ENCODE data around the gene INPP1. TPM values are rescaled to one million over a fixed set of nuclear protein-coding genes. Genes with fewer than 3 reads are reported as not detected.

INPP1 gene
- total and polyA plus RNA-seq, 9 donors = 7.2 to 24.1 (median 19.1) TPM

DNA sequence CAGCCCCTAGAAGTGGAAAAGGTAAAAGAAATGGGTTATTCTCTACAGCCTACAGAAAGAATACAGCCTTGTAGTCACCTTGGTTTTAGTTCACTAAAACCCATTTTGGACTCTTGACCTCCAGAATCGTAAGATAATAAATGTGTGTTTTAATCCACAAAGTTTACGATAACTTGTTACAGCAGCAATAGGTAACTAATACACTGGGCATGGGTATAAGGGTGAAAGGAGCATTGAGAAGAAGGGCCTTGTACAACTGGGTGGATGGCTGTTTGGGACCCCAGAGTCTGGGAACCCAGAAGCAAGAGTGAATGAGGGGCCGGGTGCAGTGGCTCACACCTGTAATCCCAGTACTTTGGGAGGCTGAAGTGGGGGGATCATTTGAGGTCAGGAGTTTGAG is 62.6 kb downstream of the INPP1 start:
- DNase-seq = no peak
- Histone ChIP-seq H3K4me1 (ENCODE audit: control insufficient read depth, insufficient read depth, low read length) (peaks cover 9% of the 10 kb centered on the region), H3K4me3 (ENCODE audit: low read length) (no peak overlapping the region), H3K27ac (ENCODE audit: low read length) (no peak overlapping the region), H3K9me3 (replicated peaks; ENCODE audit: control insufficient read depth, low read depth, low read length) (no peaks in the 10 kb centered on the region), H3K36me3 (ENCODE audit: control insufficient read depth, insufficient read depth, low read length) (no peaks in the 10 kb centered on the region), H3K27me3 (ENCODE audit: control insufficient read depth, insufficient read depth, low read length) (peaks cover 10% of the 10 kb centered on the region)
- WGBS (ENCODE audit: insufficient coverage) = 100% methylated on average over 1 of the region's 3 CpGs

DNA sequence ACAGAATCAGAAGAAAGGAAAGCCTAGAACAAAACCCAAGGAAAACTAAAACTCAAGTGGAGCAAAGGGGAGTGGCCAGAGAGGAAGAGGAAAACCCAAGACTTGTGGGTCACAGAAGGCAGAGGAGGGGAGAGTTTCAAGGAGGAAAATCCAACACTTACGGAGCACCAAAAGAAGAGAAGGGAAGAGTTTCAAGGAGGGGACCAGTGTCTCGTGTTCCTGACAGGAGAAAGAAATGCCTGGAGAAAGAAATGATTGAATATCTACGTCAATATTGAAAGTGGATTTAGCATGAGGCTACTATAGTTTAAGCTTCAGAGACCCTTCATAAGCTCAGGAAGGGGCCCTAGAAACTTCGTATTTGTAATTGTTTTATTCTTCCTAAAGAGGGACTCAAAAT is 63.4 kb downstream of the INPP1 start:
- WGBS (ENCODE audit: insufficient coverage) = 89% methylated on average over 1 of the region's 4 CpGs
- no peak overlapping the region for H3K4me3 ChIP-seq (ENCODE audit: low read length)

DNA sequence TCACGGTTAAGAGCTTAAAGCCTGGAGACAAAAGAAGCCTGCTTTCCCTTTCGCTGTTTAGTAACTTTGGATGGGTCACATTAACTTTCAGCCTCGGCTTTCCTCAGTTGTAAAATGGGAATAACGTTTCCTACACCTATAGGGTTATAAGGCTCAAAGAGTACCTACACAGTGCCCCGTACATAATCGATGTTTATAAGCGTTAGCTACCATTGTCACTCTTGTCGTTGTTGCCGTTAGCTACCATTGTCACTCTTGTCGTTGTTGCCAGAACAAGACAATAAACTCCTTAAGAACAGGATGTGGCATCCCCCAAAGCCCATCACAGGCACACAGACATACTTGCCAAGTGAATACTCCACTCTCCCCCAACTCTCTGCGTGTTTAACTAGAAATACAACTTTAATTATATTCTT is 63.9 kb downstream of the INPP1 start:
- Histone ChIP-seq H3K4me3 (ENCODE audit: low read length) (peak overlapping the region; percentile 39), H3K36me3 (ENCODE audit: control insufficient read depth, insufficient read depth, low read length) (no peaks in the 10 kb centered on the region), H3K4me1 (ENCODE audit: control insufficient read depth, insufficient read depth, low read length) (peaks cover 9% of the 10 kb centered on the region), H3K27ac (ENCODE audit: low read length) (peak overlapping the region; percentile 65), H3K27me3 (ENCODE audit: control insufficient read depth, insufficient read depth, low read length) (peaks cover 10% of the 10 kb centered on the region), H3K9me3 (replicated peaks; ENCODE audit: control insufficient read depth, low read depth, low read length) (no peaks in the 10 kb centered on the region)
- 35% methylated on average over 9 of the region's 11 CpGs for WGBS (ENCODE audit: insufficient coverage)
- DNase-seq = peak; percentile 28

More for the DNA sequence above, 63.4 kb downstream of the INPP1 start:
- Histone ChIP-seq H3K27ac (ENCODE audit: low read length) (no peak overlapping the region), H3K27me3 (ENCODE audit: control insufficient read depth, insufficient read depth, low read length) (peaks cover 10% of the 10 kb centered on the region), H3K4me1 (ENCODE audit: control insufficient read depth, insufficient read depth, low read length) (peaks cover 9% of the 10 kb centered on the region), H3K36me3 (ENCODE audit: control insufficient read depth, insufficient read depth, low read length) (no peaks in the 10 kb centered on the region), H3K9me3 (replicated peaks; ENCODE audit: control insufficient read depth, low read depth, low read length) (no peaks in the 10 kb centered on the region)
- no peak for DNase-seq

DNA sequence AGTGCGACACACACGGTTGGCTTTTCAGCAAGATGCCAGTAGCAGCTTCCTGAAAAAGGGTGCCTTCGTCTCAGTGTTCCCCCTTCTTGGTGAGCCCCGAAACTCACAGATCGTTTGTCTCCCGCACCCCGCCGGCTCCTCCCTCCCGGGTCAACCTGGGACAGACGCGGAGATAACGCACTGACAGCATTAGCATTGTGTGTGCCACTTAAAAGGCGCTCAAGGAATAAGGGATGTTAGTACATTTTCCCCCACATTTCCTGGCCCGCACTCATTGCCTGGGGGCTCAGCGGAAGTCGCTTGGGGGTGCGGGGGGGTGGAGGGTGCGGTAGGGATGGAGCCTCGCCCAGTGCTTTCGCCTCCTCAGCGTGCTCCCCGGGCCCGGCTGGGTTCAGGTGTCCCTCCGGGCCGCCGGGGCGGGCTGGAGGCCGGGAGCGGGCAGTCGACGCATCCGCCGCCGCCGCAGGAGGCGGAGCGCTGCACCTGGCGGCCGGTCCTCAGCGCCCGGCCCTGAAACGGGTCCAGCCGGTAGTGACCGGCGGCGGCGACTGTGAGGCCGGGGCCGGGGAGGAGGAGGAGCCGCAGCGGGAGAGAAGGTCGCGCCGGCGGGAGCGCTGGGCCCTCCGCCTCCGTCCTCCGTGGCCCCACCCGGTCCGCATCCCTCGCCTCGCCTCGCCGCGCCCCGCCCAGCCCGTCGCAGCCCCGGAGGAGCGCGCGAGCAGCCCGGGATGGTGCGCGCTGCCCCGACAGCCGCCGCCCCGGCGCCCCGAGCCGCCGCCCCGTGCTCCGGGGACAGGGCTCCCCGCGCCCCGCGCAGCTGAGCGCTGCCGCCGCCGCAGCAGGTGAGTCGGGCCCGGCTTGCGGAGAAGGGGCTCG is 64.5 kb downstream of the INPP1 start, which contains the start of gene MFSD6:
MFSD6 (plus strand) TSS at position 694 of the 876 bp plus-strand sequence. CDS start 27,675 bp downstream, outside the sequence.
- Histone ChIP-seq H3K4me3 (ENCODE audit: low read length) (peak within 1 kb of the TSS; percentile 57), H3K4me1 (ENCODE audit: control insufficient read depth, insufficient read depth, low read length) (peaks cover 9% of the 10 kb centered on the region), H3K27me3 (ENCODE audit: control insufficient read depth, insufficient read depth, low read length) (peaks cover 10% of the 10 kb centered on the region), H3K27ac (ENCODE audit: low read length) (peak within 1 kb of the TSS; percentile 65), H3K9me3 (replicated peaks; ENCODE audit: control insufficient read depth, low read depth, low read length) (no peaks in the 10 kb centered on the region), H3K36me3 (ENCODE audit: control insufficient read depth, insufficient read depth, low read length) (no peaks in the 10 kb centered on the region)
- peak; percentile 47 for DNase-seq
- WGBS (ENCODE audit: insufficient coverage) = under 1% methylated on average over 81 of the region's 98 CpGs

DNA sequence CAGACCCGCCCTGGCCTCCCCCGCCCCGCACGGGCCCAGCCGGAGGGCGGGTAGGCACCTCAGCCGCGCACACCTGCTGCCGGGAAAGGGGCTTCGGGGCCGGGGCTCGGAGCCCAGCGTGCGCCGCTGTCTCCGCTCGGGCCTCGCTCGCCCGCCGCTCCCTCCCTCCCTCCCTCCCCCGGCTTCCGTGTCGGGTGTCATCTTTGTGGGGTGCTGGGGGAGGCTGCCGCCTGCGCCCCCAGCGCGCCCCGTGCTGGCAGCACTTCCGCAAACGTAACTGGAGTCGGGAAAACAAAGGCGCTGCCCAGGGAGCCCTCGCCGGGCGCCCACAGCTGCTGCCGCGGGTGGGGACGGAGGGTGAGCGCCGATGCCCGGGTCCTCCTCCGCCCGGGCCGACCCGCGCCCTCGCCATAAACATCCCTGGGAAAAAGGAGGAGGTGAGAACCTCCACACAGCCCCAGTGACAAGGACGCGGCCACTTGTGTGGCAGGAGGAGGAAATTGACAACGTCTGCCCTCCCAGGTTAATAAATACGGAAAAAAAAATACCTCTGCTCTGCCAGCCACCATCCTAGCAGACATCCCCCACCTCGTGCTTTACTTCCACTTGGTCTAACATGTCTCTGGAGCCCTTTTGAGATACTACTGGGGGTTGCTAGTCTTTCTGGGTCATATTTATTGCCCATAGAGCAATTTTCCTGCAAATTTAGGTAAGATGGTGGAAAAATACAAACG is 65.3 kb downstream of the INPP1 start:
- Histone ChIP-seq H3K27me3 (ENCODE audit: control insufficient read depth, insufficient read depth, low read length) (peaks cover 10% of the 10 kb centered on the region), H3K4me3 (ENCODE audit: low read length) (peak overlapping the region; percentile 57), H3K36me3 (ENCODE audit: control insufficient read depth, insufficient read depth, low read length) (no peaks in the 10 kb centered on the region), H3K4me1 (ENCODE audit: control insufficient read depth, insufficient read depth, low read length) (peaks cover 9% of the 10 kb centered on the region), H3K27ac (ENCODE audit: low read length) (peak overlapping the region; percentile 38), H3K9me3 (replicated peaks; ENCODE audit: control insufficient read depth, low read depth, low read length) (no peaks in the 10 kb centered on the region)
- under 1% methylated on average over 25 of the region's 54 CpGs for WGBS (ENCODE audit: insufficient coverage)
- DNase-seq = peak; percentile 48

DNA sequence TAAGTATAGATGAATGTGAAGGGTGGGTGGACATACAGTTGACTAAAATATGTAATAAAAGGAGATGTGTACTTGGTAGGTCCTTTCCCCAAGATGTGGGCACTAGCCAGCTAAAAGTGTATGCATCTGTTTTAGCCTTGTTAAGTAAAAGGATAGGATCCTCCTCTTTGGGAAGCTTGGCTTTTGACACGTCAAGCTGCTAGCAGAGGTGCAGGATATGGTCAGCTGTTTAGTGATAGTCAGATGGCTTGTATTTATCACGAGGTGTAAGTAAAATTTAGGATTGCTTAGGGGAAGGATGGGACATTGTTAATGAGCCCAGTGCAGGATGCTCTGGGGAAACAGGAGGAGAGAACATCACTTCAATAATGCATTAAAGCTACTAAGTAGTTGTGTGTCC is 66.2 kb downstream of the INPP1 start:
- no peak overlapping the region for H3K4me3 ChIP-seq (ENCODE audit: low read length)
- H3K9me3 ChIP-seq (replicated peaks; ENCODE audit: control insufficient read depth, low read depth, low read length) = no peaks in the 10 kb centered on the region
- WGBS (ENCODE audit: insufficient coverage) = 71% methylated on average over 1 of the region's 2 CpGs
- H3K4me1 ChIP-seq (ENCODE audit: control insufficient read depth, insufficient read depth, low read length) = peaks cover 9% of the 10 kb centered on the region
- no peak overlapping the region for H3K27ac ChIP-seq (ENCODE audit: low read length)
- peaks cover 10% of the 10 kb centered on the region for H3K27me3 ChIP-seq (ENCODE audit: control insufficient read depth, insufficient read depth, low read length)
- no peaks in the 10 kb centered on the region for H3K36me3 ChIP-seq (ENCODE audit: control insufficient read depth, insufficient read depth, low read length)
- DNase-seq = no peak

DNA sequence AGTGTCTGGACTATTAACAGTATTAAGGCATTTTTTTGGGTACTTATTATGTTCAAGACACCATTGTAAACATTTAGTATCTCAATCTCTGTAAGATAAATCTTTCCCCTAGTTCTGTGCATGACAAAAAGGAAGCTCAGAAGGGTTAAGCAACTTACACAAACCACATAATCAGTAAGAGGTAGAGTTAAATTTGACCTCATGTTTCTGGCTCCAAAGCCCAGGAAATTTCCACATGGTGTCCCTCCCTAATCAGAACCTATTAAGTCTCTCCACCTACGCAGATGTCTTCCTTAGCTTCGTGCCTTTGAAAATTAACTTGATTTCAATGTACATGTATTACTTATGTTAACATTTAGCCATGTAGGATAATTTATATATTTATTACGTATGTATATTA is 66.8 kb downstream of the INPP1 start:
- Histone ChIP-seq H3K27me3 (ENCODE audit: control insufficient read depth, insufficient read depth, low read length) (peaks cover 10% of the 10 kb centered on the region), H3K4me1 (ENCODE audit: control insufficient read depth, insufficient read depth, low read length) (peaks cover 9% of the 10 kb centered on the region), H3K36me3 (ENCODE audit: control insufficient read depth, insufficient read depth, low read length) (no peaks in the 10 kb centered on the region), H3K27ac (ENCODE audit: low read length) (no peak overlapping the region), H3K4me3 (ENCODE audit: low read length) (no peak overlapping the region), H3K9me3 (replicated peaks; ENCODE audit: control insufficient read depth, low read depth, low read length) (no peaks in the 10 kb centered on the region)
- WGBS (ENCODE audit: insufficient coverage) = no CpG with 5 or more reads among the region's 3 CpGs
- DNase-seq = no peak

DNA sequence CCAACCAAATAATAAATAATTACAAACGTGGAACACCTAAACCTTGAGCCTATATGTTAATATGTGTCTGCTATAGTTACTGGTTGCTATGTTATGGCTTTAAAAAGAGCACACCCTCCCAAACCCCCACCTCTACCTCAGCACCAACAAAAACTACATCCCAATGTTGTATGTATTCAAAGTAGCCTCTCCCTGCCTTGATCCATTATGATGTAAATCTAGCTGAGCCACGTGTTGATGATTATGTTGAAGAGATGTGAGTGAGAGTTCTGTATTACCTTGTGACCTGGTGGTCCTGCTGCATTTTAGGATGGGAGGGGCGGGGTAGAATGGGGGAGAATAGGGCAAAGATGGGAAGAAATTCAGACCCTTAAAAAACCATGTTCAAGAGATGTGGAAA is 69.6 kb downstream of the INPP1 start:
- no peak overlapping the region for H3K27ac ChIP-seq (ENCODE audit: low read length)
- no peak overlapping the region for H3K4me3 ChIP-seq (ENCODE audit: low read length)
- 50% methylated on average over 2 of the region's 3 CpGs for WGBS (ENCODE audit: insufficient coverage)
- DNase-seq = no peak
- no peaks in the 10 kb centered on the region for H3K9me3 ChIP-seq (replicated peaks; ENCODE audit: control insufficient read depth, low read depth, low read length)
- H3K36me3 ChIP-seq (ENCODE audit: control insufficient read depth, insufficient read depth, low read length) = no peaks in the 10 kb centered on the region
- peaks cover 9% of the 10 kb centered on the region for H3K4me1 ChIP-seq (ENCODE audit: control insufficient read depth, insufficient read depth, low read length)
- peaks cover 4% of the 10 kb centered on the region for H3K27me3 ChIP-seq (ENCODE audit: control insufficient read depth, insufficient read depth, low read length)

DNA sequence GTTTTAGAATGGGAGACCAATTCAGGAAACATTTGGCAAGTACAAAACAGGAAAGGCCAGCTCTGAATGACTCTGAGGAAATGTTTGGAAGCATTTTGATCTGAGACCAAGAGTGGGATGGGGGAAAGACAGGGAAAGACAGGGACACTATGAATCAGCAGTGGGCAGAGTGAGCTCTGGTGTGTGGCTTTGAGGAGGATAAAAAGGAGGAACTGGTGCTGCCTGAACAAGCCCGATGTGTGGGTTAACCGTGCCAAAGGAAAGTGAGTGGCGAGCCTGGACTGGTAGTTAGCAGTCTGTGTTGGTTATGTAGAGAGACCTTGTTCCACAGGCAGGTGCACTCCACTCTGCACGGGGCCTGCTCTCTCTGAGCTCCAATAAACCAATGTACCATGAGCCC is 70.0 kb downstream of the INPP1 start:
- WGBS (ENCODE audit: insufficient coverage) = 83% methylated on average over 4 of the region's 4 CpGs

DNA sequence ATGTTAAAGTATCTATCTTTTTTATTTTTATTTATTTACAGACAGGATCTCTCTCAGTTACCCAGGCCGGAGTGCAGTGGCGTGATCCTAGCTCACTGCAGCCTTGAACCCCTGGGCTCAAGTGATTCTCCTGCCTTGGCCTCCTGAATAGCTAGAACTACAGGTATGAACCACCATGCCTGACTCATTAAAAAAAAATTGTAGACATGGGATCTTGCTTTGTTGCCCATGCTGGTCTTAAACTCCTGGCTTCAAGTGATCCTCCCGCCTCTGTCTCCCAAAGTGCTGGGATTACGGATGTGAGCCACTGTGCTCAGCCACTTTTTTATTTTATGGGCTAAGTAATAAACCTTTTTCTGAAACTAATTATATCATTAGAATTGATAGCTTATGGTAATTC is 71.9 kb downstream of the INPP1 start:
- no peaks in the 10 kb centered on the region for H3K27me3 ChIP-seq (ENCODE audit: control insufficient read depth, insufficient read depth, low read length)
- DNase-seq = no peak
- 83% methylated on average over 2 of the region's 4 CpGs for WGBS (ENCODE audit: insufficient coverage)
- H3K36me3 ChIP-seq (ENCODE audit: control insufficient read depth, insufficient read depth, low read length) = no peaks in the 10 kb centered on the region
- no peaks in the 10 kb centered on the region for H3K9me3 ChIP-seq (replicated peaks; ENCODE audit: control insufficient read depth, low read depth, low read length)
- peaks cover 5% of the 10 kb centered on the region for H3K4me1 ChIP-seq (ENCODE audit: control insufficient read depth, insufficient read depth, low read length)
- no peak overlapping the region for H3K27ac ChIP-seq (ENCODE audit: low read length)
- no peak overlapping the region for H3K4me3 ChIP-seq (ENCODE audit: low read length)

More for the DNA sequence above, 70.0 kb downstream of the INPP1 start:
- Histone ChIP-seq H3K4me1 (ENCODE audit: control insufficient read depth, insufficient read depth, low read length) (peaks cover 9% of the 10 kb centered on the region), H3K27me3 (ENCODE audit: control insufficient read depth, insufficient read depth, low read length) (peaks cover 4% of the 10 kb centered on the region), H3K36me3 (ENCODE audit: control insufficient read depth, insufficient read depth, low read length) (no peaks in the 10 kb centered on the region), H3K9me3 (replicated peaks; ENCODE audit: control insufficient read depth, low read depth, low read length) (no peaks in the 10 kb centered on the region), H3K4me3 (ENCODE audit: low read length) (no peak overlapping the region), H3K27ac (ENCODE audit: low read length) (no peak overlapping the region)
- no peak for DNase-seq
